GM23338 (cell line): Measurements from ENCODE around the gene TRMT5. TPM values are rescaled to one million over a fixed set of nuclear protein-coding genes. Genes with fewer than 3 reads are reported as not detected.

Source experiments
- ATAC-seq: fragments of 200-7000 bp; cut with Tn5 transposase; 3 replicates; pipeline ENCODE4 v1.9.1; 2020
- DNase-seq: peaks from one replicate; pipeline ENCODE4 v3.0.0-alpha.2; 2015; ENCODE audit warnings: low spot score
- H2AFZ ChIP-seq: fragments of 200-600 bp; sonication (generic); 2 replicates; pipeline ENCODE4 v1.8.0; 2016; ENCODE audit warnings: antibody characterized with exemption, mild to moderate bottlenecking, moderate library complexity
- H3F3A ChIP-seq: fragments of 200-600 bp; sonication (generic); replicated peaks from 2 replicates; pipeline ENCODE4 v1.8.0; 2017; ENCODE audit warnings: antibody characterized with exemption, mixed run types, low read depth
- H3K27ac ChIP-seq: fragments of 200-600 bp; sonication (generic); 2 replicates; pipeline ENCODE4 v1.6.1; 2016; ENCODE audit warnings: low read depth
- H3K27me3 ChIP-seq: fragments of 200-600 bp; sonication (generic); 2 replicates; pipeline ENCODE4 v1.8.0; 2016; ENCODE audit warnings: mild to moderate bottlenecking, mixed run types, moderate library complexity; ENCODE audit not compliant: insufficient read depth
- H3K36me3 ChIP-seq: fragments of 200-600 bp; sonication (generic); 2 replicates; pipeline ENCODE4 v1.8.0; 2016; ENCODE audit warnings: mild to moderate bottlenecking; ENCODE audit not compliant: insufficient read depth
- H3K4me1 ChIP-seq: fragments of 200-600 bp; sonication (generic); 2 replicates; pipeline ENCODE4 v1.8.0; 2016; ENCODE audit warnings: mild to moderate bottlenecking, moderate library complexity; ENCODE audit not compliant: insufficient read depth
- H3K4me2 ChIP-seq: fragments of 200-600 bp; sonication (generic); 2 replicates; pipeline ENCODE4 v1.7.1; 2017; ENCODE audit warnings: mixed run types
- H3K4me3 ChIP-seq: fragments of 200-600 bp; sonication (generic); 2 replicates; pipeline ENCODE4 v1.6.1; 2016; ENCODE audit warnings: mixed run types
- H3K79me2 ChIP-seq: fragments of 200-600 bp; sonication (generic); replicated peaks from 2 replicates; pipeline ENCODE4 v1.8.0; 2017; ENCODE audit warnings: mild to moderate bottlenecking; ENCODE audit not compliant: insufficient read depth
- H3K9me2 ChIP-seq: fragments of 200-600 bp; sonication (generic); 2 replicates; pipeline ENCODE4 v1.8.0; 2017; ENCODE audit not compliant: insufficient read depth
- H4K20me1 ChIP-seq: fragments of 200-600 bp; sonication (generic); replicated peaks from 2 replicates; pipeline ENCODE4 v1.8.0; 2017; ENCODE audit warnings: mild to moderate bottlenecking; ENCODE audit not compliant: insufficient read depth
- H3K27ac Mint-ChIP-seq: 2 replicates; pipeline ENCODE4 v1.8.0; 2020; ENCODE audit warnings: inconsistent platforms, mild to moderate bottlenecking, moderate library complexity, mixed read lengths
- H3K27me3 Mint-ChIP-seq: 3 replicates; pipeline ENCODE4 v1.8.0; 2022; ENCODE audit warnings: low read depth, mild to moderate bottlenecking, moderate library complexity, mixed read lengths, inconsistent platforms; ENCODE audit not compliant: insufficient read depth, poor library complexity
- H3K36me3 Mint-ChIP-seq: 3 replicates; pipeline ENCODE4 v1.8.0; 2021; ENCODE audit warnings: low read depth, mild to moderate bottlenecking, inconsistent platforms, moderate library complexity, mixed read lengths
- H3K4me1 Mint-ChIP-seq: 3 replicates; pipeline ENCODE4 v1.8.0; 2020; ENCODE audit warnings: mild to moderate bottlenecking, inconsistent platforms, mixed read lengths
- H3K4me3 Mint-ChIP-seq: 3 replicates; pipeline ENCODE4 v1.8.0; 2021; ENCODE audit warnings: moderate library complexity, mild to moderate bottlenecking, inconsistent platforms, mixed read lengths
- H3K9me3 Mint-ChIP-seq: 3 replicates; pipeline ENCODE4 v1.8.0; 2020; ENCODE audit warnings: moderate library complexity, mild to moderate bottlenecking, inconsistent platforms, mixed read lengths
- CREB1 ChIP-seq: fragments of 250-450 bp; sonication (Bioruptor Pico); IDR thresholded peaks from 2 replicates; pipeline ENCODE4 v1.5.0; 2020; ENCODE audit warnings: low read depth, mild to moderate bottlenecking, moderate library complexity
- CTCF ChIP-seq, 2 experiments: fragments of 200-600 bp in 1 of 2; sonication (generic) in 1 of 2; conservative IDR thresholded peaks; 2 replicates each; pipeline versions ENCODE4 v1.5.1 to v1.6.1; 2016 to 2017; ENCODE audit warnings: antibody characterized with exemption in 2 of 2, low read depth in 2 of 2, mild to moderate bottlenecking in 2 of 2, moderate library complexity in 1 of 2
- ETS1 ChIP-seq: IDR thresholded peaks from 2 replicates; pipeline ENCODE4 v1.6.1; 2016; ENCODE audit warnings: antibody characterized with exemption
- EZH2phosphoT487 ChIP-seq: fragments of 200-600 bp; sonication (generic); IDR thresholded peaks from one replicate; pipeline ENCODE4 v1.8.1; 2018; ENCODE audit warnings: antibody characterized with exemption; ENCODE audit not compliant: unreplicated experiment
- POLR2AphosphoS5 ChIP-seq: IDR thresholded peaks from 2 replicates; pipeline ENCODE4 v1.6.1; 2016; ENCODE audit warnings: antibody characterized with exemption, low read depth
- REST ChIP-seq: IDR thresholded peaks from one replicate; pipeline ENCODE4 v1.6.1; 2018; ENCODE audit warnings: antibody characterized with exemption; ENCODE audit not compliant: unreplicated experiment
- STAT1 ChIP-seq: IDR thresholded peaks from one replicate; pipeline ENCODE4 v1.6.1; 2016; ENCODE audit warnings: antibody characterized with exemption; ENCODE audit not compliant: unreplicated experiment
- ZNF114 ChIP-seq: fragments of 250-450 bp; sonication (Bioruptor Pico); IDR thresholded peaks from 2 replicates; pipeline ENCODE4 v1.5.0; 2020; ENCODE audit warnings: mild to moderate bottlenecking, moderate library complexity
- ZNF331 ChIP-seq: fragments of 250-450 bp; sonication (Bioruptor Pico); IDR thresholded peaks from 2 replicates; pipeline ENCODE4 v1.5.0; 2020; ENCODE audit warnings: low read depth, mild to moderate bottlenecking, moderate library complexity
- polyA plus RNA-seq: library from polyadenylated mRNA; unstranded; fragments of >200 nt; fragmentation: Nextera tagmentation; extraction: Ambion mirVana; gene quantifications from 2 replicates; pipeline ENCODE4 v1.2.1, GENCODE V29; 2016
- total RNA-seq: library from RNA; depleted of rRNA; stranded (reverse); fragments of >200 nt; shearing (Covaris generic); gene quantifications from 2 replicates; pipeline ENCODE4 v1.2.3, GENCODE V29; 2014

TRMT5 gene
- total and polyA plus RNA-seq, 2 experiments from 2014 or later = 9.8 to 18.4 TPM

GRCh38 chr14:60945984-60946383 lies 34.9 kb downstream of the TRMT5 start:
- no peak for TF ChIP-seq REST
- no peak for TF ChIP-seq EZH2phosphoT487
- no peak overlapping the region for H3K4me2 ChIP-seq

DNA sequence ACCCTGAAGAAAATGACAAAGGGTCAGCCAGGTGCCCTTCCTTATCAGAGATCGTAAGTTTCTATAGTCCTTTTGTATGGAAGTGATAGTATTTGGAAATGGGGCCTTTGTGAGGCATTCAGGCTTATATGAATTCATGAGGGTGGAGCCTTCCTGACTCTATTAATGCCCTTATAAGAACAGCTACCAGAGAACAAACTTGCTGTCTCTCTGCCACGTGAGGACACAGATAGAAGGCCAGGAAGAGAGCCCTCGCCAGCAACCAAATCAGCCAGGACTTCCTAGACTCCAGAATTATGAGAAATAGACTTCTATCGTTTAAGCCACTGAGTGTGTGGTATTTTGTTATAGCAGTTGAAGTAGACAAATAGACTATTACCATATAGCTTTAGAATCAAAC lies 36.7 kb downstream of the TRMT5 start:
- DNase-seq (no peak), ATAC-seq (no peak)
- Mint-ChIP-seq H3K9me3 (no peaks in the 10 kb centered on the region), H3K27me3 (no peaks in the 10 kb centered on the region), H3K27ac (no peak overlapping the region), H3K36me3 (no peaks in the 10 kb centered on the region), H3K4me3 (no peak overlapping the region), H3K4me1 (peaks cover 23% of the 10 kb centered on the region; the same call in 2 of the 3 replicates)
- Histone ChIP-seq H3K4me1 (peaks cover 7% of the 10 kb centered on the region; the same call in 1 of the 2 replicates), H3K9me2 (no peaks in the 10 kb centered on the region), H3K36me3 (no peaks in the 10 kb centered on the region), H3K4me2 (no peak overlapping the region), H3K27me3 (no peaks in the 10 kb centered on the region), H2AFZ (no peak overlapping the region), H3K79me2 (no peaks in the 10 kb centered on the region; the same call in 1 of the 2 replicates), H3K4me3 (no peak overlapping the region), H3F3A (no peaks in the 10 kb centered on the region), H4K20me1 (peaks cover under 1% of the 10 kb centered on the region; the same call in 1 of the 2 replicates), H3K27ac (no peak overlapping the region)
- no peak for TF ChIP-seq CTCF (conservative IDR thresholded peaks at IDR 0.05; ENCODE audit: low read depth in 2 of 2)
- TF ChIP-seq ZNF114 (CRISPR knock-in tag) = no peak
- no peak for TF ChIP-seq STAT1
- TF ChIP-seq POLR2AphosphoS5 = no peak
- no peak for TF ChIP-seq ETS1
- no peak for TF ChIP-seq EZH2phosphoT487
- TF ChIP-seq ZNF331 (CRISPR knock-in tag) = no peak
- no peak for TF ChIP-seq CREB1 (CRISPR knock-in tag)

More at GRCh38 chr14:60945984-60946383, 34.9 kb downstream of the TRMT5 start:
- H3K4me3 Mint-ChIP-seq = no peak overlapping the region
- Histone ChIP-seq H4K20me1 (no peaks in the 10 kb centered on the region; the same call in 1 of the 2 replicates), H3K4me3 (no peak overlapping the region), H3K36me3 (no peaks in the 10 kb centered on the region), H2AFZ (no peak overlapping the region), H3F3A (no peaks in the 10 kb centered on the region), H3K79me2 (no peaks in the 10 kb centered on the region), H3K4me1 (peaks cover 7% of the 10 kb centered on the region; the same call in 1 of the 2 replicates), H3K27ac (no peak overlapping the region), H3K27me3 (no peaks in the 10 kb centered on the region), H3K9me2 (no peaks in the 10 kb centered on the region)
- no peaks in the 10 kb centered on the region for H3K27me3 Mint-ChIP-seq
- peaks cover 21% of the 10 kb centered on the region; the same call in 2 of the 3 replicates for H3K4me1 Mint-ChIP-seq
- DNase-seq = no peak
- peak overlapping the region; percentile 7; the same call in 1 of the 2 replicates for H3K27ac Mint-ChIP-seq
- no peaks in the 10 kb centered on the region for H3K36me3 Mint-ChIP-seq
- no peaks in the 10 kb centered on the region for H3K9me3 Mint-ChIP-seq
- ATAC-seq = no peak
